Fibroblast of lung (primary cell): ENCODE data around the gene BAIAP2.

Experiments
- CTCF ChIP-seq, 2 donors: IDR thresholded peaks in 1 of 2; conservative IDR thresholded peaks in 1 of 2; 1 replicate in 1 of 2; 2 replicates in 1 of 2; pipeline ENCODE4 v1.5.1; 2011 to 2012; ENCODE audit warnings: low read length in 2 of 2, control low read depth in 1 of 2, inconsistent platforms in 1 of 2, low read depth in 1 of 2, mild to moderate bottlenecking in 1 of 2
- EZH2 ChIP-seq: IDR thresholded peaks from 2 replicates; pipeline ENCODE4 v1.5.1; 2012; ENCODE audit warnings: low read length, control low read depth, mild to moderate bottlenecking; ENCODE audit errors: missing control alignments

DNA sequence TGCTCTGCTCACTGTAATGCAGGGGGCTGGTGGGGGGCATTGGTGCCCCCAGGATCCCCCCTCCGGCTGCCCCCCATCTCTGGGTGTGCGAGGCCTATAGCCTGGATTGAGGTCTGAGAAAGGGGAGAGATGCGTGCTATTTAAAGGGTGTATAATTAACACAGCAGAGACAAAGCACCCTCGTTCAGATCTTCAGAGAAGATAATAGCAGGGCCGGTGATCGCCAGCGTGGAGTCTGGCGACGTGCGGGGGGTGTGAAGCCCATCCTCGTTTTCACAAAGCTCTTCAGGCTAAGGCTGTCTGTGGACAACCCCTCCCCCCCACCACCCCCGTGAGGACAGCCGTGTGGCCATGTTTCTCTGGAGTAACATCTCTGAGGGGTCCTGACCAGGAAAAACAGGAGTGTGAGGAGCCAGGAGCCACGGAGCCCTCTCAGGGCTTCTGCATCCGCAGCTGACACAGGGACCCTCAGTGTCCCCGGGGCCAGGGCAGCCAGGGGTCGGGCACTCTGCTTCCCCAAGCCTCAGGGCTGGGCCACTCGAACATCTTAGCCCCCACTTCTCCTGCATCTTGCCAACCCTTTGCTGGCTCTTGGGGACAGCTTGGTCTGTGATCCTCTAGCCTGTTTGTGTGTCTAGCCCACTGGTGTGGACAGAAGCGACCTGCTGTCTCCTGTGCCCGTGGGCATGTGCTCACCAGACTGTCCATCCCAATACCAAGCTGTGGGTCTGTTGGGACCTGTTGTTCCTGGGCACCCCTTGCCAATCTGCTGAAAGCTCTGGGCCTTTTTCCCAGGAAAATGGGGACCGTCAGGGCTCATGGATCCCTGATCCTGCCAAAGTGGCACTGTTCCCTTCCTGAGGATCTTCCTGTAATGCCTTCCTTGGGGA lies 58.9 kb downstream of the BAIAP2 start:
- TF ChIP-seq CTCF (conservative IDR thresholded peaks at IDR 0.05 in 1 of 2, IDR thresholded peaks at IDR 0.05 in 1 of 2; ENCODE audit: low read depth in 1 of 2, low read length in 2 of 2) (no peak), EZH2 (no peak)
